Psoas muscle (tissue), 8 donors: ENCODE data around the gene MVK. TPM values are rescaled to one million over a fixed set of nuclear protein-coding genes. Genes with fewer than 3 reads are reported as not detected.

ENCODE experiments used
- ATAC-seq, 4 donors: fragments of 200-7000 bp; cut with Tn5 transposase; one replicate each; pipeline ENCODE4 v1.9.1; 2020; ENCODE audit warnings: moderate library complexity in 3 of 4, mild to moderate bottlenecking in 2 of 4
- DNase-seq, 2 donors: peaks; one replicate each; pipeline ENCODE4 v3.0.0-alpha.2; 2020
- H3K27ac ChIP-seq: fragments of 200-600 bp; one replicate; pipeline ENCODE4 v1.8.0; 2022
- H3K27me3 ChIP-seq, 3 donors: fragments of 200-600 bp in 1 of 3; one replicate each; pipeline versions ENCODE4 v1.6.1 to v1.8.0; 2013 to 2022; ENCODE audit warnings: low read length in 2 of 3, mild to moderate bottlenecking in 2 of 3, moderate library complexity in 1 of 3; ENCODE audit not compliant: insufficient read depth in 3 of 3
- H3K36me3 ChIP-seq, 2 donors: fragments of 200-600 bp in 1 of 2; one replicate each; pipeline versions ENCODE4 v1.6.1 to v1.8.0; 2013 to 2022; ENCODE audit warnings: low read depth in 1 of 2, mild to moderate bottlenecking in 1 of 2, moderate library complexity in 1 of 2; ENCODE audit not compliant: insufficient read depth in 1 of 2
- H3K4me1 ChIP-seq: fragments of 200-600 bp; one replicate; pipeline ENCODE4 v1.8.0; 2022
- H3K4me3 ChIP-seq: fragments of 200-600 bp; one replicate; pipeline ENCODE4 v1.8.0; 2022; ENCODE audit warnings: mild to moderate bottlenecking
- H3K9me3 ChIP-seq: fragments of 200-600 bp; one replicate; pipeline ENCODE4 v1.8.0; 2022
- WGBS, 3 donors: extraction: QIAGEN DNeasy Blood & Tissue Kit; methylation state at CpG; one replicate each; pipeline versions ENCODE4 v1.1.6 to v1.1.7; 2013; 5-methylcytosine and 5-hydroxymethylcytosine counted together
- intact Hi-C, 2 donors: fragments of 100-400 bp; cut with DNase I; formaldehyde crosslinking; loops; one replicate each; pipeline versions ENCODE4 v1.11.0 to v1.14.2; 2022
- polyA plus RNA-seq, 3 donors: library from polyadenylated mRNA; stranded (reverse); fragments of 200-250 nt; gene quantifications; one replicate each; pipeline ENCODE4 v1.2.3, GENCODE V29; 2013
- total RNA-seq, 4 donors: library from RNA; stranded (reverse); fragmentation: NEBNext Ultra II Directional in 2 of 4; extraction: Animal tissue kit (Norgen Biotek cat#: 25700) in 2 of 4; gene quantifications; one replicate each; pipeline versions ENCODE4 v1.2.1 to v1.2.4, GENCODE V29; 2021 to 2023
- TF ChIP-seq, protein P1 (sequence below): fragments of 200-600 bp; IDR thresholded peaks from one replicate; pipeline ENCODE4 v1.8.0; 2022; ENCODE audit warnings: antibody characterized with exemption
- donor health status: healthy with polysubstance abuse.
- donor health status: DM: no; HTN: no; CAD: no; lungs with moderate emphysema.
- donor health status: Bipolar disorder and iron deficiency.
- donor health status: healthy.
- donor health status: DM: yes; HTN: yes; CAD: no.
- donor health status: DM: no; HTN: no; CAD: no.
- donor health status: DM: no; HTN: no; CAD: no.
- donor health status: DM: yes; HTN: yes; CAD: no.

Gene MVK
- total and polyA plus RNA-seq, 7 donors: 6.4 to 11.4 (median 9.7) TPM

DNA sequence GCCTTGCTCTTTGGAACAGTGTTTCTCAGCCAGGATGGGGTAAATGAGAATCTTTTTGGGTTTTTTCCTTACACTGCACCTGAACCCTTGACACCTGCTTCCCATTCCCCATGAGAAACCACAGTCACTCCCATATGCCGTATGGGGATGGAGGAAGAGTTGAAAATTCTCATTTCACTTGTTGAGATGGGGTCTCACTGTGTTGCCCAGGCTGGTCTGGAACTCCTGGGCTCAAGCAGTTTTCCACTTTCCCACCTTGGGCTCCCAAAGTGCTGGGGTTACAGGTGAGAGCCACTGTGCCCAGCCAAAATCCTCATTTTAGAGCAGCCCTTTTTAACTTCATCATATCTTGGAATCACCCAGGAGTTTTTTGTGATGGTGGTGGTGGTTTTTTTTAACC, 3.7 kb downstream of the MVK start:
- Histone ChIP-seq H3K4me3 (no peak overlapping the region), H3K36me3 (peaks cover 2 to 76% of the 10 kb centered on the region in 2 donors), H3K27me3 (no peaks in the 10 kb centered on the region), H3K27ac (no peak overlapping the region), H3K4me1 (peaks cover 17% of the 10 kb centered on the region), H3K9me3 (no peaks in the 10 kb centered on the region)
- ATAC-seq: no peak
- WGBS, 3 donors: 93 to 100% (median 96%) methylated on average over 1 of the region's 1 CpG
- DNase-seq: no peak
- TF ChIP-seq, protein P1, sequence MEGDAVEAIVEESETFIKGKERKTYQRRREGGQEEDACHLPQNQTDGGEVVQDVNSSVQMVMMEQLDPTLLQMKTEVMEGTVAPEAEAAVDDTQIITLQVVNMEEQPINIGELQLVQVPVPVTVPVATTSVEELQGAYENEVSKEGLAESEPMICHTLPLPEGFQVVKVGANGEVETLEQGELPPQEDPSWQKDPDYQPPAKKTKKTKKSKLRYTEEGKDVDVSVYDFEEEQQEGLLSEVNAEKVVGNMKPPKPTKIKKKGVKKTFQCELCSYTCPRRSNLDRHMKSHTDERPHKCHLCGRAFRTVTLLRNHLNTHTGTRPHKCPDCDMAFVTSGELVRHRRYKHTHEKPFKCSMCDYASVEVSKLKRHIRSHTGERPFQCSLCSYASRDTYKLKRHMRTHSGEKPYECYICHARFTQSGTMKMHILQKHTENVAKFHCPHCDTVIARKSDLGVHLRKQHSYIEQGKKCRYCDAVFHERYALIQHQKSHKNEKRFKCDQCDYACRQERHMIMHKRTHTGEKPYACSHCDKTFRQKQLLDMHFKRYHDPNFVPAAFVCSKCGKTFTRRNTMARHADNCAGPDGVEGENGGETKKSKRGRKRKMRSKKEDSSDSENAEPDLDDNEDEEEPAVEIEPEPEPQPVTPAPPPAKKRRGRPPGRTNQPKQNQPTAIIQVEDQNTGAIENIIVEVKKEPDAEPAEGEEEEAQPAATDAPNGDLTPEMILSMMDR: no peak
- intact Hi-C loops: no loop called here

DNA sequence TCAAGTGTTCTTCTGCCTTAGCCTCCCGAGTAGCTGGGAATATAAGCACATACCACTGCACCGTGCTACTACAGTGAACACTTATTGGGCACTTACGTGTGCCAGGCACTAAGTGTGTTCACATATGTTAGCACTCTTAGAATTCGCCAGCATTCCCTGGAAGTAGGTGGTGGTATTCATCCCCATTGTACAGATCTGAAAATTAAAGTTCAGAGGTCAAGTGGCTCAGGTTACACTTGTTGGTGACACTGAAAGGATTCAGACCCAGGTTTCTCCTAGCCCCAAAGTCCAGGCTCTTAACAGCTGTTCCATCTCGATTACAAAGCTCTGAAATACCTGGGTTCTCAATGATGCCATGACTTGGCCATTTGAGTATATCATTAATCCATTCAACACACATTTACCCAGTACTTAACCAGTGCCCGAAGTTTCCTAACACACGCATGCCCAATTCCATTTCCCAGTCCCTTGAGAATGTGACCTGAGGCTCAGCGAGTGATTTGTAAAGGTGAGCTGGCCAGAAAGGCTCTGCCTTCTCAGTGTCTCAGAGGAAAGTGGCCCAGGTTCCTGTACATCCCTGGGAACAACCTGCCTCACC, 4.8 kb downstream of the MVK start:
- ATAC-seq (no peak), DNase-seq (no peak)
- TF ChIP-seq, protein P1: no peak
- Histone ChIP-seq H3K27me3 (no peaks in the 10 kb centered on the region), H3K36me3 (peaks cover 2 to 76% of the 10 kb centered on the region in 2 donors), H3K4me1 (peaks cover 10% of the 10 kb centered on the region), H3K27ac (no peak overlapping the region), H3K9me3 (no peaks in the 10 kb centered on the region), H3K4me3 (no peak overlapping the region)
- 75 to 82% (median 78%) methylated on average over 8 of the region's 8 CpGs for WGBS, 3 donors
- intact Hi-C loops: no loop called here

DNA sequence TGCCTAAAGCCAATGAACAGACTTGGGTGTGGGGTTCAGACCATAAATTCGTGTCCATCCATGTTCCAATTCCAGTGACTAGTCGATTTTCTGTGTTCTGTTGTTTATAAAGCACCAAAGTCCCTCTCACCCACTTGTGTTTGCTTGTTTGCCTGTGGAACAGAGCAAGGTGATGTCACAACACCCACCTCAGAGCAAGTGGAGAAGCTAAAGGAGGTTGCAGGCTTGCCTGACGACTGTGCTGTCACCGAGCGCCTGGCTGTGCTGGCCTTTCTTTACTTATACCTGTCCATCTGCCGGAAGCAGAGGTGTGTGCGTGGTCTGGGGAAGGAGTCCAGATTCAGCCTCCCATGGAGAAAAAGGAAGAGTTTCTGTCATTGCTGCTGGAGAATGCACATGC, 6.0 kb downstream of the MVK start:
- no peak for ATAC-seq
- H3K9me3 ChIP-seq: no peaks in the 10 kb centered on the region
- intact Hi-C loops: no loop called here
- DNase-seq: no peak
- H3K4me3 ChIP-seq: no peak overlapping the region
- TF ChIP-seq, protein P1: no peak
- H3K27me3 ChIP-seq: no peaks in the 10 kb centered on the region
- peaks cover 4% of the 10 kb centered on the region for H3K4me1 ChIP-seq
- peaks cover 6 to 85% of the 10 kb centered on the region in 2 donors for H3K36me3 ChIP-seq
- 88 to 91% (median 91%) methylated on average over 7 of the region's 7 CpGs for WGBS, 3 donors
- H3K27ac ChIP-seq: no peak overlapping the region

DNA sequence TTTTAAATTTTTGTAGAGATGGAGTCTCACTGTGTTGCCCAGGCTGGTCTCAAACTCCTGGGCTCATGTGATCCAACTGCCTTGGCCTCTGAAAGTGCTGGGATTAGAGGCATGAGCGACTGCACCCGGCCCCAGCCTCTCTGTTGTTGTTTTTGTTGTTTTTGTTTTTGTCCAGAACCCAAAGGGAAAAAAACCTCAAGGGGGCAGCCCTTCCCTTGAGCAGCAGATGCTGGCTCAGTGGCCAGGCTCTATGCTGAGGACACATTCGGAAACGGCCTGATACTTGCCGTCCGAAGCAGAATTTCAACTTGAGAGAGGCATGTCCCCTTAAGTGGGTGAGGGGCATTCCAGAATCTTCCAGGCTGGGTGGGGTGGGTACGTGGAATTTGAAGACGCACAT, 6.7 kb downstream of the MVK start:
- intact Hi-C loops: no loop called here
- no peaks in the 10 kb centered on the region for H3K9me3 ChIP-seq
- TF ChIP-seq, protein P1: no peak
- H3K4me3 ChIP-seq: no peak overlapping the region
- 76 to 88% (median 81%) methylated on average over 8 of the region's 8 CpGs for WGBS, 3 donors
- no peaks in the 10 kb centered on the region for H3K27me3 ChIP-seq
- peaks cover 6 to 85% of the 10 kb centered on the region in 2 donors for H3K36me3 ChIP-seq
- ATAC-seq (no peak), DNase-seq (peak in 1 of 2 donors; percentile 14)
- H3K27ac ChIP-seq: no peak overlapping the region
- H3K4me1 ChIP-seq: no peaks in the 10 kb centered on the region
